ENCODE measurements around the gene HSPA9. TPM values are rescaled to one million over a fixed set of nuclear protein-coding genes. Genes with fewer than 3 reads are reported as not detected.
A peak's percentile ranks its signal among the peaks of the same experiment; 100 is the strongest.

The HSPA9 gene
- total and polyA plus RNA-seq, 9 of the 15 experiments (the other 6 are each of a cell fraction or from before 2014, with no cell fraction given): 195 to 583 (median 514) TPM

- TF ChIP-seq PHB (CRISPR knock-in tag; IDR thresholded peaks at IDR 0.05): 0 out of 2 replicates have a peak, but pooled peaks have one; percentile 40
- no peak for TF ChIP-seq NFXL1 (CRISPR knock-in tag; IDR thresholded peaks at IDR 0.05)
- 0 out of 2 replicates have a peak, but pooled peaks have one; percentile 25 for TF ChIP-seq HLTF (IDR thresholded peaks at IDR 0.05)
- TF ChIP-seq ILK (tag; IDR thresholded peaks at IDR 0.05; ENCODE audit: borderline replicate concordance, low read depth): no peak
- TF ChIP-seq ZBTB7A (IDR thresholded peaks at IDR 0.05; ENCODE audit: borderline replicate concordance, control insufficient read depth, low read depth, low read length): peak; percentile 58; the same call in 1 of the 2 replicates
- TF ChIP-seq AFF1 (IDR thresholded peaks at IDR 0.05; ENCODE audit: low read depth in 1 of 2, partially characterized antibody in 2 of 2): peak in 1 of 2 experiments; percentile 54
- TF ChIP-seq NFIC (IDR thresholded peaks at IDR 0.05): no peak
- no peak for TF ChIP-seq SAFB2 (IDR thresholded peaks at IDR 0.05; ENCODE audit: borderline replicate concordance, low read depth, low read length, severe bottlenecking)
- 0 out of 2 replicates have a peak, but pooled peaks have one; percentile 36 for TF ChIP-seq HMGXB4 (CRISPR knock-in tag; IDR thresholded peaks at IDR 0.05)
- no peak for TF ChIP-seq CHAMP1 (IDR thresholded peaks at IDR 0.05)
- TF ChIP-seq E2F5 (CRISPR knock-in tag; IDR thresholded peaks at IDR 0.05): peak; percentile 11
- no peak for TF ChIP-seq CREBBP (IDR thresholded peaks at IDR 0.05; ENCODE audit: low read depth, low read length)
- TF ChIP-seq BRD9 (IDR thresholded peaks at IDR 0.05; ENCODE audit: low read depth, partially characterized antibody): peak; percentile 20
- TF ChIP-seq FOXP1 (CRISPR knock-in tag; IDR thresholded peaks at IDR 0.05): 0 out of 2 replicates have a peak, but pooled peaks have one; percentile 80
- peak; percentile 90 for TF ChIP-seq CHD1 (IDR thresholded peaks at IDR 0.05; ENCODE audit: low read length)
- TF ChIP-seq RUNX1 (IDR thresholded peaks at IDR 0.05; ENCODE audit: low read depth): no peak
- peak; percentile 69; the same call in 1 of the 2 replicates for TF ChIP-seq TGIF2 (CRISPR knock-in tag; IDR thresholded peaks at IDR 0.05)
- peak; percentile 62; the same call in 1 of the 2 replicates for TF ChIP-seq BRD4 (IDR thresholded peaks at IDR 0.05)
- 0 out of 2 replicates have a peak, but pooled peaks have one; percentile 61 for TF ChIP-seq SRSF3 (IDR thresholded peaks at IDR 0.05; ENCODE audit: insufficient read depth, low read length)
- TF ChIP-seq RNF2 (IDR thresholded peaks at IDR 0.05): no peak
- TF ChIP-seq TBL1XR1 (IDR thresholded peaks at IDR 0.05; ENCODE audit: low read length in 2 of 2): no peak
These were observed 31.5 kb downstream of the HSPA9 start (continued) for GRCh38 chr5:138543730-138544104.

Data from K562 (cell line).